HCT116 (cell line): ENCODE data around the gene ZBTB20. TPM values are rescaled to one million over a fixed set of nuclear protein-coding genes. Genes with fewer than 3 reads are reported as not detected.

Experiments
- ATAC-seq: fragments of 200-7000 bp; cut with Tn5 transposase; 2 replicates; pipeline ENCODE4 v1.9.1; 2020; ENCODE audit warnings: mild to moderate bottlenecking, moderate library complexity
- BruUV-seq: library from RNA; stranded (reverse); fragments of 400-500 nt; replicated peaks from 2 replicates; lab custom pipeline; 2021; lab: Mats Ljungman, UMichigan
- CTCF ChIA-PET: fragments of 300-600 bp; sonication (Branson Sonifier 250); formaldehyde crosslinking; loops from one replicate; lab custom pipeline; 2021; ENCODE audit warnings: antibody characterized with exemption; lab: Charles Lee
- POLR2A ChIA-PET: fragments of 300-600, 350-600 bp; sonication (Branson Sonifier 250); formaldehyde crosslinking; loops from one replicate; lab custom pipeline; 2021; ENCODE audit warnings: antibody characterized with exemption; lab: Charles Lee
- RAD21 ChIA-PET, 2 experiments: fragments of 300-600 bp; sonication (Branson Sonifier 250); formaldehyde crosslinking; loops; one replicate each; lab custom pipeline; 2023; ENCODE audit warnings: low total read pairs in 2 of 2; ENCODE audit not compliant: uncharacterized antibody in 2 of 2, unreplicated experiment in 2 of 2, low non-redundant PET in 1 of 2; lab: Charles Lee
- DNase-seq: peaks from one replicate; pipeline ENCODE4 v3.0.0-alpha.2; 2010; ENCODE audit warnings: low read depth, low spot score
- H2AFZ ChIP-seq: fragments of 200-600 bp; shearing (Covaris generic), sonication (generic); 2 replicates; pipeline ENCODE4 v1.6.1; 2017; ENCODE audit warnings: low read depth, mixed run types, mixed read lengths, antibody characterized with exemption, low read length; ENCODE audit not compliant: poor library complexity, severe bottlenecking
- H3K27ac ChIP-seq: 2 replicates; pipeline ENCODE4 v1.5.1; 2012; ENCODE audit warnings: low read depth, low read length
- H3K27me3 ChIP-seq: fragments of 200-600 bp; sonication (generic); 2 replicates; pipeline ENCODE4 v1.6.1; 2016; ENCODE audit warnings: mixed run types, low read length, mixed read lengths; ENCODE audit not compliant: insufficient read depth
- H3K36me3 ChIP-seq, 2 experiments: fragments of 200-500 bp in 1 of 2; fragments of 200-600 bp in 1 of 2; sonication (Bioruptor generic) in 1 of 2; sonication (generic) in 1 of 2; 2 replicates each; pipeline versions ENCODE4 v1.5.1 to v1.6.1; 2014 to 2016; ENCODE audit warnings: low read length in 2 of 2, inconsistent platforms in 1 of 2, mixed read lengths in 1 of 2, mixed run types in 1 of 2; ENCODE audit not compliant: insufficient read depth in 2 of 2, control insufficient read depth in 1 of 2
- H3K4me1 ChIP-seq, 2 experiments: fragments of 200-600 bp in 1 of 2; sonication (generic) in 1 of 2; 2 replicates each; pipeline versions ENCODE4 v1.5.1 to v1.6.1; 2012 to 2017; ENCODE audit warnings: low read length in 2 of 2, inconsistent platforms in 1 of 2, mild to moderate bottlenecking in 1 of 2, mixed read lengths in 1 of 2, mixed run types in 1 of 2, moderate library complexity in 1 of 2; ENCODE audit not compliant: insufficient read depth in 2 of 2, control insufficient read depth in 1 of 2
- H3K4me2 ChIP-seq: fragments of 200-600 bp; sonication (generic); 2 replicates; pipeline ENCODE4 v1.6.1; 2017; ENCODE audit warnings: mixed run types, low read length, mixed read lengths
- H3K4me3 ChIP-seq, 2 experiments: fragments of 200-600 bp in 1 of 2; sonication (generic) in 1 of 2; replicated peaks in 1 of 2; 2 replicates each; pipeline ENCODE4 v1.5.1; 2011 to 2016; ENCODE audit warnings: low read length in 2 of 2, control low read depth in 1 of 2, low read depth in 1 of 2, mild to moderate bottlenecking in 1 of 2, mixed read lengths in 1 of 2, mixed run types in 1 of 2
- H3K79me2 ChIP-seq: fragments of 200-600 bp; sonication (generic); 2 replicates; pipeline ENCODE4 v1.6.1; 2017; ENCODE audit warnings: mild to moderate bottlenecking, mixed run types, low read length, moderate library complexity, mixed read lengths; ENCODE audit not compliant: insufficient read depth
- H3K9ac ChIP-seq: fragments of 200-600 bp; sonication (generic); 2 replicates; pipeline ENCODE4 v1.6.1; 2016; ENCODE audit warnings: low read length, mixed read lengths
- H3K9me2 ChIP-seq: fragments of 200-600 bp; sonication (generic), shearing (Covaris generic); 2 replicates; pipeline ENCODE4 v1.6.1; 2017; ENCODE audit warnings: mixed run types, mild to moderate bottlenecking, moderate library complexity; ENCODE audit not compliant: insufficient read depth
- H3K9me3 ChIP-seq, 2 experiments: fragments of 200-500 bp in 1 of 2; fragments of 200-600 bp in 1 of 2; sonication (Bioruptor generic) in 1 of 2; sonication (generic) in 1 of 2; 2 replicates each; pipeline ENCODE4 v1.6.1; 2014 to 2017; ENCODE audit warnings: low read length in 2 of 2, mixed read lengths in 2 of 2, inconsistent platforms in 1 of 2, low read depth in 1 of 2, mild to moderate bottlenecking in 1 of 2, mixed run types in 1 of 2, moderate library complexity in 1 of 2; ENCODE audit not compliant: control insufficient read depth in 1 of 2, insufficient read depth in 1 of 2
- H4K20me1 ChIP-seq: fragments of 200-600 bp; sonication (generic), shearing (Covaris generic); 2 replicates; pipeline ENCODE4 v1.6.1; 2017; ENCODE audit warnings: mixed run types, mild to moderate bottlenecking, moderate library complexity; ENCODE audit not compliant: insufficient read depth
- ATF3 ChIP-seq: IDR thresholded peaks from 2 replicates; pipeline ENCODE4 v1.6.1; 2012
- CBX3 ChIP-seq: IDR thresholded peaks from 2 replicates; pipeline ENCODE4 v1.6.1; 2012; ENCODE audit warnings: low read depth
- CEBPB ChIP-seq: IDR thresholded peaks from 2 replicates; pipeline ENCODE4 v1.6.1; 2012; ENCODE audit warnings: low read depth
- ELF1 ChIP-seq: IDR thresholded peaks from 2 replicates; pipeline ENCODE4 v1.6.1; 2012; ENCODE audit warnings: low read depth, borderline replicate concordance
- EZH2 ChIP-seq: fragments of 200-600 bp; sonication (generic); IDR thresholded peaks from 2 replicates; pipeline ENCODE4 v1.6.1; 2017; ENCODE audit warnings: antibody characterized with exemption, mixed run types
- EZH2phosphoT487 ChIP-seq: fragments of 200-600 bp; IDR thresholded peaks from 2 replicates; pipeline ENCODE4 v1.6.1; 2018; ENCODE audit warnings: antibody characterized with exemption, borderline replicate concordance
- FOSL1 ChIP-seq: IDR thresholded peaks from 2 replicates; pipeline ENCODE4 v1.6.1; 2012; ENCODE audit warnings: low read depth
- POLR2A ChIP-seq: IDR thresholded peaks from 2 replicates; pipeline ENCODE4 v1.7.0; 2011; ENCODE audit warnings: borderline replicate concordance; ENCODE audit not compliant: insufficient read depth, insufficient read length; ENCODE audit errors: extremely low read depth
- POLR2AphosphoS5 ChIP-seq: IDR thresholded peaks from 2 replicates; pipeline ENCODE4 v1.6.1; 2011; ENCODE audit warnings: mild to moderate bottlenecking, low read depth, low read length, moderate library complexity
- SIN3A ChIP-seq: IDR thresholded peaks from 2 replicates; pipeline ENCODE4 v1.6.1; 2012; ENCODE audit warnings: low read depth
- SP1 ChIP-seq: IDR thresholded peaks from 2 replicates; pipeline ENCODE4 v1.6.1; 2012; ENCODE audit warnings: low read depth
- SRF ChIP-seq: IDR thresholded peaks from 2 replicates; pipeline ENCODE4 v1.6.1; 2012; ENCODE audit warnings: low read depth
- YY1 ChIP-seq: IDR thresholded peaks from 2 replicates; pipeline ENCODE4 v1.6.1; 2011; ENCODE audit warnings: low read length, low read depth, moderate library complexity, mild to moderate bottlenecking; ENCODE audit not compliant: insufficient replicate concordance; ENCODE audit errors: extremely low read depth
- ZFX ChIP-seq: fragments of 450-650 bp; IDR thresholded peaks from 2 replicates; pipeline ENCODE4 v1.6.1; 2017
- intact Hi-C: fragments of 100-400 bp; cut with micrococcal nuclease; formaldehyde crosslinking; loops from 2 replicates; pipeline ENCODE4 v1.10.0; 2022
- total RNA-seq: library from RNA; stranded (reverse); gene quantifications from one replicate; pipeline ENCODE4 v1.2.1, GENCODE V29; 2021; ENCODE audit not compliant: unreplicated experiment
- TF ChIP-seq, protein P1 (sequence below), 3 experiments: fragments of 200-600 bp in 1 of 3; sonication (generic) in 1 of 3; IDR thresholded peaks in 2 of 3; conservative IDR thresholded peaks in 1 of 3; 2 replicates each; pipeline ENCODE4 v1.5.1; 2012 to 2017; ENCODE audit warnings: low read depth in 2 of 3, low read length in 2 of 3, antibody characterized with exemption in 1 of 3, borderline replicate concordance in 1 of 3, control low read depth in 1 of 3, mild to moderate bottlenecking in 1 of 3, mixed read lengths in 1 of 3, mixed run types in 1 of 3, moderate library complexity in 1 of 3; ENCODE audit not compliant: insufficient read depth in 1 of 3

The ZBTB20 gene
- total RNA-seq, 1 experiment from 2014 or later: 42.1 TPM

DNA sequence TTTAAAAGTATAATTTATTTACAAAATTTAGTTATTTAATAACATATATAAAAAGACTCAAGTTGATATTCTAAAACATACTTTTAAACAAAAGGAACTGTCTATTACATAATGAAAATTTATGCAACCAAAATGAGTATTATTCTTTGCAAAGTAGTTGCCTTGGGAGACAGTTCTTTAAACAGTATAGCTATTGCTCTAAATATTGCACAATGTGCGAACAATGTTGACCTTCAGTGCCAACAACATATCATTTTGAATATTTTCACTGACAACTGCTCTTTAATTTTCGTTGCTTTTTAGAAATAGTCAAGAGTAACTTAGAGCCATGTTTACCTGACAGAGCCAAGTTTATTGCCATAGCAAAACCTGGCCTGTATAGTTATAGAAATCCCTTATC is 124.9 kb downstream of the ZBTB20 start:
- ChIA-PET RAD21 (no interaction called here), CTCF (no interaction called here), POLR2A (no interaction called here)
- DNase-seq (no peak), ATAC-seq (no peak)
- no peaks in the 10 kb centered on the region for H4K20me1 ChIP-seq
- H3K36me3 ChIP-seq: no peaks in the 10 kb centered on the region
- H3K27me3 ChIP-seq: no peaks in the 10 kb centered on the region
- no peaks in the 10 kb centered on the region; the same call in 1 of the 2 replicates for H3K9me2 ChIP-seq
- no TSS peak for BruUV-seq
- H3K9ac ChIP-seq: no peak overlapping the region
- H3K4me3 ChIP-seq: no peak overlapping the region
- intact Hi-C loops: no loop called here
- no peak overlapping the region for H2AFZ ChIP-seq
- no peaks in the 10 kb centered on the region for H3K79me2 ChIP-seq
- no peak overlapping the region for H3K4me2 ChIP-seq
- TF ChIP-seq FOSL1 (no peak), CBX3 (no peak), ZFX (no peak), ATF3 (no peak), ELF1 (no peak), POLR2AphosphoS5 (no peak), EZH2phosphoT487 (no peak), SIN3A (no peak), POLR2A (no peak), CEBPB (no peak), SP1 (no peak), YY1 (no peak), SRF (no peak), EZH2 (no peak)
- TF ChIP-seq, protein P1, sequence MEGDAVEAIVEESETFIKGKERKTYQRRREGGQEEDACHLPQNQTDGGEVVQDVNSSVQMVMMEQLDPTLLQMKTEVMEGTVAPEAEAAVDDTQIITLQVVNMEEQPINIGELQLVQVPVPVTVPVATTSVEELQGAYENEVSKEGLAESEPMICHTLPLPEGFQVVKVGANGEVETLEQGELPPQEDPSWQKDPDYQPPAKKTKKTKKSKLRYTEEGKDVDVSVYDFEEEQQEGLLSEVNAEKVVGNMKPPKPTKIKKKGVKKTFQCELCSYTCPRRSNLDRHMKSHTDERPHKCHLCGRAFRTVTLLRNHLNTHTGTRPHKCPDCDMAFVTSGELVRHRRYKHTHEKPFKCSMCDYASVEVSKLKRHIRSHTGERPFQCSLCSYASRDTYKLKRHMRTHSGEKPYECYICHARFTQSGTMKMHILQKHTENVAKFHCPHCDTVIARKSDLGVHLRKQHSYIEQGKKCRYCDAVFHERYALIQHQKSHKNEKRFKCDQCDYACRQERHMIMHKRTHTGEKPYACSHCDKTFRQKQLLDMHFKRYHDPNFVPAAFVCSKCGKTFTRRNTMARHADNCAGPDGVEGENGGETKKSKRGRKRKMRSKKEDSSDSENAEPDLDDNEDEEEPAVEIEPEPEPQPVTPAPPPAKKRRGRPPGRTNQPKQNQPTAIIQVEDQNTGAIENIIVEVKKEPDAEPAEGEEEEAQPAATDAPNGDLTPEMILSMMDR (IDR thresholded peaks at IDR 0.05 in 2 of 3, conservative IDR thresholded peaks at IDR 0.05 in 1 of 3; ENCODE audit: borderline replicate concordance in 1 of 3, insufficient read depth in 1 of 3, low read depth in 2 of 3, low read length in 2 of 3): no peak
- H3K9me3 ChIP-seq: no peaks in the 10 kb centered on the region
- H3K4me1 ChIP-seq: no peaks in the 10 kb centered on the region
- no peak overlapping the region for H3K27ac ChIP-seq
